ENCODE data around the gene METRN. TPM values are rescaled to one million over a fixed set of nuclear protein-coding genes. Genes with fewer than 3 reads are reported as not detected.

Gene METRN
- total RNA-seq, 1 donor from 2014 or later, result 30.4 TPM

DNA sequence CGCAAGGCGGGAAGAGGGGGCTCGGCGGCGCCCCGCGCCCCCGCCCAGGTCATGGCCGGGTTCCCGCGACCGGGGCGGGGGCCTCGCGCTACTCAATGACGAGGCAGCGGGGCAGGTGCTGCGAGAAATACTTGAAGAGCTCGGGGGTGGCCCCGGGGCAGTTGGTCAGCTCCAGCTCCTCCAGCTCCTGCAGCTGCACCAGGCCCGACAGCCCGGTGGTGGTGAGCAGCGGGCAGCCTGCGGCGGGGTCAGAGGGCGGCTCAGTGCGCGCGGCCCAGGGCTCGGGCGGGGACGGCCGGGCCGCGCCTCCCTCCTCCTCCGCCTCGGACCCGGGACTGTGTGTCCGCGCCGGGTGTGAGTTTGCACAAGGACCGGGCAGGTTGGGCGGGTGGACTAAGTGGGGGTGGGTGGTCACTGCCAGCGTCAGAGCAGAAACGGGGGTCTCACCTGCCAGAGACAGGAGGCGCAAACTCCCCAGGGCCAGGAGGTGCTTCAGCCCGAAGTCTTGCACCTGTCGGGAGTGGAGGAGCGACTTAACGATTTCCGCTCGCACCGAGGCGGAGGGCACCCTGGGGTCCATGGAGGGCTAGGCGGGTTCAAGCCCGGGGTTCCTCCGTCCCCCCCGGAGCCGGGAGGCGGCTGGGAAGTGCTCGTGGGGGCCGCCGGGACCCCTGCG is 20.6 kb upstream of the METRN start:
- intact Hi-C loops (cut with DNase I), result no loop called here
- Histone ChIP-seq H3K4me1 (peaks cover 16% of the 10 kb centered on the region), H3K36me3 (no peaks in the 10 kb centered on the region), H3K27me3 (peaks cover 54% of the 10 kb centered on the region), H3K27ac (no peak overlapping the region), H3K4me3 (peak overlapping the region; percentile 34), H3K9me3 (no peaks in the 10 kb centered on the region)
- DNase-seq (no peak), ATAC-seq (no peak)
- TF ChIP-seq, protein P1, sequence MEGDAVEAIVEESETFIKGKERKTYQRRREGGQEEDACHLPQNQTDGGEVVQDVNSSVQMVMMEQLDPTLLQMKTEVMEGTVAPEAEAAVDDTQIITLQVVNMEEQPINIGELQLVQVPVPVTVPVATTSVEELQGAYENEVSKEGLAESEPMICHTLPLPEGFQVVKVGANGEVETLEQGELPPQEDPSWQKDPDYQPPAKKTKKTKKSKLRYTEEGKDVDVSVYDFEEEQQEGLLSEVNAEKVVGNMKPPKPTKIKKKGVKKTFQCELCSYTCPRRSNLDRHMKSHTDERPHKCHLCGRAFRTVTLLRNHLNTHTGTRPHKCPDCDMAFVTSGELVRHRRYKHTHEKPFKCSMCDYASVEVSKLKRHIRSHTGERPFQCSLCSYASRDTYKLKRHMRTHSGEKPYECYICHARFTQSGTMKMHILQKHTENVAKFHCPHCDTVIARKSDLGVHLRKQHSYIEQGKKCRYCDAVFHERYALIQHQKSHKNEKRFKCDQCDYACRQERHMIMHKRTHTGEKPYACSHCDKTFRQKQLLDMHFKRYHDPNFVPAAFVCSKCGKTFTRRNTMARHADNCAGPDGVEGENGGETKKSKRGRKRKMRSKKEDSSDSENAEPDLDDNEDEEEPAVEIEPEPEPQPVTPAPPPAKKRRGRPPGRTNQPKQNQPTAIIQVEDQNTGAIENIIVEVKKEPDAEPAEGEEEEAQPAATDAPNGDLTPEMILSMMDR (IDR thresholded peaks at IDR 0.05), result no peak

DNA sequence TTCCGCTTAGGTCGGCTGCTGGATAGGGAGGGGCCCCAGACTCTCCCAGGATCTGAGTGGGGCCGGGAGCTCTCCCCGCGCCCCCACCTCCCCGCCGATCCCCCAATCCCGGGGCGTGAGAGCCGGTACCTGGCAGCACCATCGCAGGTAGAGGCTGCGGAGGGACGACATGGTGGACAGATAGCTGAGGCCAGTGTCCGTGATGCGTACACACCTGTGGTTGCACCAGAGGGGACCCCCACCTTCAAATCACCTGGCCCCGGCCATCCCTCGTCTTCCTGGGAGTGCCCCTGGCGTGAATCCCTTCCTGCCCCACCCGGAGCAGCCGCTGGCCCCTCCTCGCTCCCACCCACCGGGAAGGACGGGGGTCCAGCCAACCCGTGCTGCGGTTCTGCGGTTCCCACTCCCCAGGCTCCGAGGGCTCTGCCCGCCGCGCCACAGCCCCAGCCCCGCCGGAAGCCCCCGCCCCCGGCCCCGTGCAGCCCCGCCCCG is 20.0 kb upstream of the METRN start:
- TF ChIP-seq, protein P1 (IDR thresholded peaks at IDR 0.05), result no peak
- DNase-seq (no peak), ATAC-seq (no peak)
- peak overlapping the region; percentile 34 for H3K4me3 ChIP-seq
- peaks cover 12% of the 10 kb centered on the region for H3K4me1 ChIP-seq
- H3K27me3 ChIP-seq, result peaks cover 60% of the 10 kb centered on the region
- intact Hi-C loops (cut with DNase I), result no loop called here
- no peaks in the 10 kb centered on the region for H3K36me3 ChIP-seq
- no peak overlapping the region for H3K27ac ChIP-seq
- no peaks in the 10 kb centered on the region for H3K9me3 ChIP-seq

DNA sequence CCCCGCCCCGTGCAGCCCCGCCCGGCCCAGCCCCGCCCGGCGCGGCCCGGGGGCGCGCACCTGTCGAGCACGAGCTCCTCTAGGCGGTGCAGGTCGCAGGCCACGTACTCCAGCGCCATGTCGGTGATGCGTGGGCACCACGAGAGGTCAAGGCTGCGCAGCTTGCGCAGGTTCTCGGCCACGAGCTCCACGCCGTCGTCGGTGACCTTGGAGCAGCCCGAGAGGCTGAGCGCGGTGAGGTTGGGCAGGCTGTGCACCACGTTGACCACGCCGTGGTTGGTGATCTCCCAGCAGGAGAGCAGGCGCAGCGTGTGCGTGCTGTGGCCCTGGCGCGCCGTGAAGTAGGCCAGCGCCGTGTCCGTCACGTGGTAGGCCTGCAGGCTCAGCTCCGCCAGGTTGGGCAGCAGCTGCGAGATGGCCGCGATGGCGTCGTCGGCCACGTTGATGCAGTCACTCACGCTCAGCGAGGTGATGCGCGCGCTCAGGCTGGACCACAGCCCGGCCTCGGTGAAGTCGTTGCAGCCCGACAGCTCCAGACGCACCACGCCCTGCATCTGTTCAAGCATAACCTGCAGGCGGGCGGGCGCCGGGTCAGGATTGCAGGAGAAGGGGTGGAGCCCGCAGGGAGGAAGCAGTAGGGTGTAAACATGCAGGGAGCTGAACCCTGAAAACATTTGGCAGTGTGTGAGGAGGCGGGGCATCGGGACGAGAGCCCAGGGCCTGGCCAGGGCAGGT is 19.4 kb upstream of the METRN start:
- Histone ChIP-seq H3K27ac (no peak overlapping the region), H3K4me1 (peaks cover 10% of the 10 kb centered on the region), H3K27me3 (peaks cover 66% of the 10 kb centered on the region), H3K4me3 (peak overlapping the region; percentile 45), H3K9me3 (no peaks in the 10 kb centered on the region), H3K36me3 (no peaks in the 10 kb centered on the region)
- ATAC-seq (peak; percentile 68), DNase-seq (no peak)
- TF ChIP-seq, protein P1 (IDR thresholded peaks at IDR 0.05), result no peak
- intact Hi-C loops (cut with DNase I), result no loop called here

DNA sequence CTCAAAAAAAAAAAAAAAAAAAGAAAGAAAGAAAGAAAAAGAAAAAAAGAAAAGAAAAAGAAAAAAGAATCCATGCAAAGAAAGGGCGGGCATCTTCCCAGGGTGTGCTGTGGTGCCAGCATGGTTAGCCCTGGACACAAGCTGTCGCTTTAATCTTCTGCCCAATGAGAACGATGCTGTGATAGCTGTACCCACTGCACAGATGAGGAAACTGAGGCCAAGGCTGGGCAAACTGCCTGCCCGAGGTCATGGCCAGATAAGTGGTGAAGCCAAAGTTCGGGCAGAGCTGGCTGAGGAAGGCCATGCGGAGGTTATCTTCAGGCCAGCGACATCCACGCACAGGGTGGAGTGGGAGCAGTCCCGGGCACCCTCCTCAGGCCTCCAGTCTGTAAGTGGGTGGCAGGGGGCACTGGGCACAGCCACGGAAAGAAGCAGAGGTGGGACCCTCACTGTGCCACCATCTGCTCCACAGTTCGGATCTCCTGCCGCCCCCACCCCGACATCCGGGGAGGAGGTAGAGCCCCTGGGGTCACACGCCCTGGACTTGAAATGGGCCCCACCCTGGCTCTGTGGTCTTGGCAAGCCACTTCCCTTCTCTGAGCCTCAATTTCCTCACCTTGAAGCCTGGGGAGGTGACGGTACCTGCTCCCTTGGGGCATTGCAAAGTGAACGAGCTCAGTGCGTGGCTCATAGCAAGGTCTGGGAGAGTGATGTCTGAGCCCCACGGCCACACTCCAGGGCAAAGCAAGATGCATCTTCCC is 15.8 kb upstream of the METRN start:
- Histone ChIP-seq H3K4me1 (peaks cover 6% of the 10 kb centered on the region), H3K9me3 (no peaks in the 10 kb centered on the region), H3K36me3 (no peaks in the 10 kb centered on the region), H3K27me3 (peaks cover 83% of the 10 kb centered on the region), H3K27ac (no peak overlapping the region), H3K4me3 (no peak overlapping the region)
- TF ChIP-seq, protein P1 (IDR thresholded peaks at IDR 0.05), result no peak
- intact Hi-C loops (cut with DNase I), result no loop called here
- DNase-seq, result no peak
- no peak for ATAC-seq

DNA sequence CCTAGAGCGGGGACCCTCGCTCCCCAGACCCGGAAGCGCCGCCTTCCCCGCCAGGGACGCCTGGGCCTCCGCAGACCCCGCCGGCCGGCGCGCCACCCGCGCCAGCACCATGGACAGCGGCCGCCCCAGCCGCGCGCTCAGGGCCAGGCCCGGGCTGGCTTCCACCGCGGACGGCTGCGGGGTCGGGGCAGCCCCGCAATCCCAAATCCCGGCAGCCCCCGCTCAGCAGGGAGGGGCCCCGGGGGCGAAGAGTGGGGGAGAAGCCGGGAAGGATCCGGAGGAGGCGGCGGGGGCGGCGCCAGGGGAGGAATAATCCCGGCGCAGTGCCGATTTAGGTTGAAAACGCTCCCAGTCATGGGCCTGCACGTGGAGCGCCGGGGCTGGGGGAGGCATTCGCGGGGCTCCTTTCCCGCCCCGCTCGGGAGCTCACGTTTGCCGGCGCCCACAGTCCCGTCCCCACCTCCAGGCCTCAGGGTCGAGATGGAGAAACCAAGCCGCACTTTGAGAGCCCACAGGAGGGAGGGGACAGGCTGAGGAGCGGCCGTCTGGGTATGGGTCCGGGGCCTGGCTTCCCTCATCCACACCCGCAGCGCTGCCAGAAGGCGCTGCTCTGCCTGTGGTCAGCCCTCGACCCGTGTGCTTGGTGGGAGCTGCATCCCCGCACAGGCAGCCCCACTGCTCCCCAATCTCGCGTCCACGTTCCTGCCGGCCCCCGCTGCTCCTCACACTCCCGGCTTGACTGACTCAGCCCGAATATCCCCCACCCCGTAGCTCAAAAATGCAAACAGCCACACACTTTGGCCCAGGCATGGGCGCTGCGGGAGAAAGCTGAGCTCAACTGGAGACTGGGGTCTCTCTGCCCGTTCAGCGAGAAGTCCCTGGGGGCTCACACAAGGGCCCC is 14.0 kb upstream of the METRN start:
- Histone ChIP-seq H3K4me3 (no peak overlapping the region), H3K9me3 (no peaks in the 10 kb centered on the region), H3K27ac (no peak overlapping the region), H3K36me3 (no peaks in the 10 kb centered on the region), H3K4me1 (peaks cover under 1% of the 10 kb centered on the region), H3K27me3 (peaks cover 79% of the 10 kb centered on the region)
- intact Hi-C loops (cut with DNase I), result no loop called here
- DNase-seq (no peak), ATAC-seq (peak; percentile 44)
- TF ChIP-seq, protein P1 (IDR thresholded peaks at IDR 0.05), result no peak

All from upper lobe of right lung (tissue), 1 donor.